ENCODE measurements around the gene ADAM23.

The ADAM23 gene

GRCh38 chr2:206457188-206457634 lies 13.9 kb downstream of the ADAM23 start:
- TF ChIP-seq CTCF (IDR thresholded peaks at IDR 0.05; ENCODE audit: low read depth, low read length, missing control alignments): no peak
- DNase-seq (ENCODE audit: extremely low read depth, low read depth): no peak
- H3K4me3 ChIP-seq (replicated peaks; ENCODE audit: low read depth, low read length): no peak overlapping the region

- H3K4me3 ChIP-seq (replicated peaks; ENCODE audit: low read depth, low read length): no peak overlapping the region
- DNase-seq (ENCODE audit: extremely low read depth, low read depth): no peak
- no peak for TF ChIP-seq CTCF (IDR thresholded peaks at IDR 0.05; ENCODE audit: low read depth, low read length, missing control alignments)
Measured at GRCh38 chr2:206462240-206462854, 19.0 kb downstream of the ADAM23 start.

- no peak for TF ChIP-seq CTCF (IDR thresholded peaks at IDR 0.05; ENCODE audit: low read depth, low read length, missing control alignments)
- H3K4me3 ChIP-seq (replicated peaks; ENCODE audit: low read depth, low read length): no peak overlapping the region
- DNase-seq (ENCODE audit: extremely low read depth, low read depth): no peak
Measured at GRCh38 chr2:206463685-206464084, 20.4 kb downstream of the ADAM23 start.

GRCh38 chr2:206464597-206464996 lies 21.3 kb downstream of the ADAM23 start:
- DNase-seq (ENCODE audit: extremely low read depth, low read depth): no peak
- no peak for TF ChIP-seq CTCF (IDR thresholded peaks at IDR 0.05; ENCODE audit: low read depth, low read length, missing control alignments)
- no peak overlapping the region for H3K4me3 ChIP-seq (replicated peaks; ENCODE audit: low read depth, low read length)

GRCh38 chr2:206471524-206472062 lies 28.3 kb downstream of the ADAM23 start:
- DNase-seq (ENCODE audit: extremely low read depth, low read depth): no peak
- no peak for TF ChIP-seq CTCF (IDR thresholded peaks at IDR 0.05; ENCODE audit: low read depth, low read length, missing control alignments)
- H3K4me3 ChIP-seq (replicated peaks; ENCODE audit: low read depth, low read length): no peak overlapping the region

GRCh38 chr2:206472094-206472493 lies 28.8 kb downstream of the ADAM23 start:
- DNase-seq (ENCODE audit: extremely low read depth, low read depth): no peak
- H3K4me3 ChIP-seq (replicated peaks; ENCODE audit: low read depth, low read length): no peak overlapping the region
- TF ChIP-seq CTCF (IDR thresholded peaks at IDR 0.05; ENCODE audit: low read depth, low read length, missing control alignments): no peak

GRCh38 chr2:206474099-206474498 lies 30.8 kb downstream of the ADAM23 start:
- no peak for TF ChIP-seq CTCF (IDR thresholded peaks at IDR 0.05; ENCODE audit: low read depth, low read length, missing control alignments)
- no peak overlapping the region for H3K4me3 ChIP-seq (replicated peaks; ENCODE audit: low read depth, low read length)
- no peak for DNase-seq (ENCODE audit: extremely low read depth, low read depth)

Data from HFF-Myc (cell line).